Measurements from ENCODE around the gene SIGLEC6.

- no peak for TF ChIP-seq POLR2A (IDR thresholded peaks at IDR 0.05)
- no peak for TF ChIP-seq CTCF (IDR thresholded peaks at IDR 0.05)
Measured at GRCh38 chr19:51509823-51510660, 21.4 kb downstream of the SIGLEC6 start.

Data from body of pancreas (tissue), 4 donors.